Measurements from ENCODE around the gene TMCC1.
"Not testable (repeated sequence)": the region's sequence is repeated elsewhere in the genome, so short reads cannot be mapped to it uniquely, and the experiment has no call there.

The TMCC1 gene

GRCh38 chr3:129768728-129769127 is 124.8 kb downstream of the TMCC1 start:
- DNase-seq = no peak

- DNase-seq = no peak
Measured at GRCh38 chr3:129766135-129766534, 127.4 kb downstream of the TMCC1 start.

GRCh38 chr3:129764090-129764489 is 129.4 kb downstream of the TMCC1 start:
- no peak for DNase-seq

GRCh38 chr3:129758785-129759320 is 134.7 kb downstream of the TMCC1 start:
- no peak for DNase-seq

GRCh38 chr3:129758306-129758705 is 135.2 kb downstream of the TMCC1 start:
- DNase-seq = no peak

DNA sequence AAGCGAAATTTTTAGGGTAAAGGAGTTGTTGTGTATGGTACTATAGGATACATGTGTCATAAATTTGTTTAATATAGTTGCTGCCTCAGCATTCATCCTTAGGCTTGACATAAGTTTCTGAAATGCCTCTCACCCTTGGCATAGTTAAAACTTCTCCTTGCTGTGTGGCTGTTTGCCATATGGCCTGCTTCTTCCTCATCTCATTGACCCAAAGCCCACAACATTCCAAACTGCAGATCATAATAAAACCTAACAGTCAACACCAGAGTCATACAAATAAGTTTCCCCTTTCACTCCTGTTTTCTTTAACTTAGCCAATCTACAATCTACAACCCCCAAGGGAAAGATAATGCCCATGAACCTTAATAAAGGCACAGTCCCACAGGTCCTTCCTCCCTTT is 136.6 kb downstream of the TMCC1 start:
- DNase-seq = peak; percentile 38

- not testable (repeated sequence) for DNase-seq
Measured at GRCh38 chr3:129751105-129751504, 142.4 kb downstream of the TMCC1 start.

GRCh38 chr3:129749692-129750091 is 143.8 kb downstream of the TMCC1 start:
- no peak for DNase-seq

DNA sequence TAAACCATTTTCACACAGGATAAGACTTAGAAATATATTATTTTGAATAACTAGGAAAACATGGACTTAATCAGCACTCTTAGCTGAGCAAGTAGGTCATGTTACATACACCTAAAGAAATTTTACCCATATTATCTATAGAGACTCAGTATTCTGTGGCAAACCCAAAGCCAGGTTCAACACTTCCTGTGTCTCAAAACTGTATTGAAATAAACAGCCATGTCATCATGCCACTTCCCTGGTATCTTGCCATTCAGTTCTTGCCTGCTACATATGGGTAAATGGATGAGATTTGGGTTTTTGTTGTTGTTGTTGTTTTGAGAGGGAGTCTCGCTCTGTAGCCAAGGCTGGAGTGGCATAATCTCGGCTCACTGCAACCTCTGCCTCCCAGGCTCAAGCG is 145.5 kb downstream of the TMCC1 start:
- DNase-seq = no peak

- no peak for DNase-seq
Measured at GRCh38 chr3:129747136-129747535, 146.4 kb downstream of the TMCC1 start.

GRCh38 chr3:129746629-129747028 is 146.9 kb downstream of the TMCC1 start:
- DNase-seq = no peak

- DNase-seq = no peak
Measured at GRCh38 chr3:129745253-129745652, 148.3 kb downstream of the TMCC1 start.

- no peak for DNase-seq
Measured at GRCh38 chr3:129741794-129742193, 151.7 kb downstream of the TMCC1 start.

DNA sequence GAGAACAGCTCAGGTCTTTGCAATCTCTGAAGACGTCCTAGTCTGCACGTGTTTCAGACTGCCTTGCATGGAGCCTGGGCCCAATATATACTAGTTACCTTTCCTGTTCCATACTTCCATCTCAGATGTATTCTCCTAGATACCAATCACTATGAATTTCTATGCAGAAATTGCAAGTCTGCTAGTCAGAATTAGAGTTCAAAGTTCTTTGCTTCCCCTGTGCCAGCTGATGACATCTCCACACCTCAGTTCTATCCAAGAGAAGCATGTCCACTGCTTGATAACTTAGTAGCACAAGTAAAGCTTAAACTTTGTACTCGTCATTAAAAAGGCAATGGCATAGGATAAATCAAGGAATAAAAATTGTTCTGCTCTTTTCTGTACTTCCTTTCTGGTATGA is 153.4 kb downstream of the TMCC1 start:
- DNase-seq = no peak

GRCh38 chr3:129739634-129740033 is 153.9 kb downstream of the TMCC1 start:
- DNase-seq = no peak

- no peak for DNase-seq
Measured at GRCh38 chr3:129738172-129738571, 155.3 kb downstream of the TMCC1 start.

GRCh38 chr3:129736070-129736469 is 157.4 kb downstream of the TMCC1 start:
- no peak for DNase-seq

GRCh38 chr3:129735638-129736037 is 157.9 kb downstream of the TMCC1 start:
- DNase-seq = no peak

- no peak for DNase-seq
Measured at GRCh38 chr3:129734449-129734848, 159.1 kb downstream of the TMCC1 start.

DNA sequence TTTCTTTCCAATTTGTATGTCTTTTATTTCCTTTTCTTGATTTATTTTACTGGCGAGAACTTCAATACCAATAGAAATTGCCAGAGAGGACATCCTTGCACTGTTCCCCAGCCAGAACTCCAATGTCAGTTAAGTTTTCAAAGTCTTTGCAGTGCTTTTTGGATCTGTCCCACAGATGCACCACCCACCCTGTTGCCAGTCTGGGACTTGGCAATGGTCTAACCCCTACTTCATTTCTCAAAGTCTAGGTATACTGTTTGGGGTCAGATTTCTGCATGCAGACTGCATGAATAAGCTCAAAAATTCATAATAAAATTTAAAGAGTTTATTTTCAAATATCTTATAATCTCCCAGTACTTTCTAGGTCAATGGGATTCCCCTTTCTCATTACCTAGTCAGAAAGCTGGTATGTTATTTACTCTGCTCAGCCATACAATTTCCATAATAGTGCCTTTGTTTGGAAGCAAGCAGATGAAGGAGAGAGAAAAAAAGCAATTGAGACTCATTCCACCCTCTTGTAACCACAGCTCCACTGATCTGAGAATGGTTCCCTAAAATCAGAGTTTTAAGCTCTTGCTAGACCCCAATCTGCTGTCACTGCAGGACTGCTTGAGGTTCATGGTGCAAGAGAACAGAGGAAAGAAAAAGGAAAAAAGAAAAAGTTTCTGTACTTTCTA is 161.2 kb downstream of the TMCC1 start:
- DNase-seq = no peak

DNA sequence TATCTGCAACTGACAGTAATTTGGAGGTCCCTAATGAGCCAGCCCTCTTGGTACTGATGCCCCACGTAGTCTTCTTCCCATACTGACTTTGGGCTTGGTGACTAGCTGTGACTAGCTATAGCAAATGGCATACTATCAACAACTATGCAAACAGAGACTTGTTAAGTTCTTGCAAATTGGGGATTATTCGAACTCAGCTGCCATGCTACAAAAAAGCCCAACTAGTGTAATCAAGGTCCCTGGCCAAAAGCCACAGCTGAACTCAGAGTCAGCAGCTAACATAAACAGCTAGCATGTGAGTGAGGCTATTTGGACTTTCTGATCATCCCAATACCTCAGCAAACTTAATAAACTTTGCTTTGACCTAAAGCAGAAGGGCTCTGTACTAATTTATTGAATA is 165.8 kb downstream of the TMCC1 start:
- no peak for DNase-seq

GRCh38 chr3:129723558-129724324 is 169.8 kb downstream of the TMCC1 start:
- DNase-seq = peak; percentile 69

DNA sequence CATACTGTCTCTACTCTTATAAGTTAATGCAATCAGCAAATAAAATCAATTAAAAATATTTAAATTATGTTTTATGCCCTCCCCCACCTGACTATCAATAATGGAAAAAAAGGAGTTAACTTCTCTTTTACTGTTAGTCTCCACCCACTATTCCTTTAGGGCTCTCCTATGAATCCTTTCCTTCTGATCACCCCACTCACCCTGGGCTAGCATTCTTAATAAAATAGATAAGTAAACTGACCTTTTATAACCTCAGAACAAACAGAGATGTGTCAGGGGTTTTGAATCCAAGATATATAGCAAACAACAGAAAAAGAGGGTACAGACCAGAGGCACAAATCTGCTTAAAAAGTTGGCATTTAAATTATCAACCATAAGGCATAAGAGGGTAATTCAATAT is 171.0 kb downstream of the TMCC1 start:
- DNase-seq = no peak

- no peak for DNase-seq
Measured at GRCh38 chr3:129718201-129718600, 175.3 kb downstream of the TMCC1 start.

Data from HCEC 1CT (cell line).